Mesodermal cell (in vitro differentiated cells): ENCODE measurements around the gene UROD.
"Not testable (repeated sequence)": the region's sequence is repeated elsewhere in the genome, so short reads cannot be mapped to it uniquely, and the experiment has no call there.

Experiments used
- H3K27ac ChIP-seq: 2 replicates; pipeline ENCODE4 v1.7.0; 2013; ENCODE audit warnings: mild to moderate bottlenecking, low read depth, low read length, moderate library complexity; ENCODE audit not compliant: severe bottlenecking
- H3K36me3 ChIP-seq: 2 replicates; pipeline ENCODE4 v1.7.1; 2013; ENCODE audit warnings: mild to moderate bottlenecking, low read length, moderate library complexity; ENCODE audit not compliant: control insufficient read depth, insufficient read depth
- H3K4me1 ChIP-seq: one replicate; pipeline ENCODE4 v1.7.1; 2013; ENCODE audit warnings: mild to moderate bottlenecking, low read length; ENCODE audit not compliant: insufficient read depth, control insufficient read depth, poor library complexity, severe bottlenecking
- H3K4me3 ChIP-seq: 2 replicates; pipeline ENCODE4 v1.7.0; 2013; ENCODE audit warnings: low read length, control low read depth, mild to moderate bottlenecking; ENCODE audit not compliant: insufficient read depth, poor library complexity, severe bottlenecking; ENCODE audit errors: extremely low read depth
- H3K9me3 ChIP-seq: 2 replicates; pipeline ENCODE4 v1.7.1; 2013; ENCODE audit warnings: mild to moderate bottlenecking, low read length, moderate library complexity; ENCODE audit not compliant: control insufficient read depth
- WGBS, 2 experiments: methylation state at CpG; one replicate each; pipeline ENCODE4 v1.1.5; 2013; ENCODE audit warnings: missing lambda C conversion rate in 2 of 2; ENCODE audit not compliant: insufficient coverage in 2 of 2; 5-methylcytosine and 5-hydroxymethylcytosine counted together

Gene UROD

GRCh38 chr1:45043094-45043493, 31.0 kb downstream of the UROD start:
- H3K9me3 ChIP-seq = no peaks in the 10 kb centered on the region
- H3K4me1 ChIP-seq = no peaks in the 10 kb centered on the region
- H3K4me3 ChIP-seq = no peak overlapping the region
- no peaks in the 10 kb centered on the region for H3K36me3 ChIP-seq
- 78 to 94% methylated on average over 5 of the region's 5 CpGs for WGBS, 2 experiments
- H3K27ac ChIP-seq = no peak overlapping the region

GRCh38 chr1:45044916-45045315, 32.9 kb downstream of the UROD start:
- H3K36me3 ChIP-seq = no peaks in the 10 kb centered on the region

GRCh38 chr1:45047032-45047431, 35.0 kb downstream of the UROD start:
- no peak overlapping the region for H3K27ac ChIP-seq
- no peaks in the 10 kb centered on the region for H3K9me3 ChIP-seq
- no peaks in the 10 kb centered on the region for H3K36me3 ChIP-seq
- 95 to 100% methylated on average over 2 to 4 of the region's 5 CpGs for WGBS, 2 experiments
- H3K4me3 ChIP-seq = no peak overlapping the region
- no peaks in the 10 kb centered on the region for H3K4me1 ChIP-seq

More at GRCh38 chr1:45044916-45045315, 32.9 kb downstream of the UROD start:
- WGBS, 2 experiments = 80 to 100% methylated on average over 1 of the region's 1 CpG
- no peaks in the 10 kb centered on the region for H3K4me1 ChIP-seq
- no peak overlapping the region for H3K4me3 ChIP-seq
- H3K9me3 ChIP-seq = no peaks in the 10 kb centered on the region
- no peak overlapping the region for H3K27ac ChIP-seq

- no peaks in the 10 kb centered on the region for H3K4me1 ChIP-seq
- WGBS, 2 experiments = no CpG with 5 or more reads among the region's 2 CpGs
- no peak overlapping the region for H3K4me3 ChIP-seq
- H3K36me3 ChIP-seq = no peaks in the 10 kb centered on the region
- H3K27ac ChIP-seq = no peak overlapping the region
- H3K9me3 ChIP-seq = no peaks in the 10 kb centered on the region
Observed at GRCh38 chr1:45051005-45051772, 39.1 kb downstream of the UROD start.

- Histone ChIP-seq H3K27ac (no peak overlapping the region), H3K4me3 (no peak overlapping the region), H3K9me3 (no peaks in the 10 kb centered on the region), H3K36me3 (no peaks in the 10 kb centered on the region), H3K4me1 (no peaks in the 10 kb centered on the region)
- WGBS, 2 experiments = 86 to 100% methylated on average over 1 of the region's 1 CpG
Observed at GRCh38 chr1:45057542-45057941, 45.5 kb downstream of the UROD start.

GRCh38 chr1:45059829-45060228, 47.8 kb downstream of the UROD start:
- no peaks in the 10 kb centered on the region for H3K4me1 ChIP-seq
- no peak overlapping the region for H3K27ac ChIP-seq
- no peak overlapping the region for H3K4me3 ChIP-seq
- H3K36me3 ChIP-seq = no peaks in the 10 kb centered on the region
- 88 to 93% methylated on average over 1 to 2 of the region's 2 CpGs for WGBS, 2 experiments
- no peaks in the 10 kb centered on the region for H3K9me3 ChIP-seq

- not testable (repeated sequence) for H3K36me3 ChIP-seq, H3K4me3 ChIP-seq, H3K9me3 ChIP-seq, H3K27ac ChIP-seq, H3K4me1 ChIP-seq
- no CpG with 5 or more reads among the region's 4 CpGs for WGBS, 2 experiments
Observed at GRCh38 chr1:45062463-45062862, 50.4 kb downstream of the UROD start.

- Histone ChIP-seq H3K4me1 (no peaks in the 10 kb centered on the region), H3K27ac (no peak overlapping the region), H3K9me3 (no peaks in the 10 kb centered on the region), H3K36me3 (no peaks in the 10 kb centered on the region), H3K4me3 (no peak overlapping the region)
- 100% methylated on average over 1 of the region's 2 CpGs; no CpG with 5 or more reads in 1 of the 2 experiments for WGBS, 2 experiments
Observed at GRCh38 chr1:45065083-45065482, 53.0 kb downstream of the UROD start.
